DMS53 (cell line): ENCODE results near the gene DAGLB.
A peak's percentile ranks its signal among the peaks of the same experiment; 100 is the strongest.
"Not testable (repeated sequence)": the region's sequence is repeated elsewhere in the genome, so short reads cannot be mapped to it uniquely, and the experiment has no call there.

Source experiments
- DNase-seq: peaks from one replicate; lab custom pipeline; 2025; lab: John Stamatoyannopoulos, UW

Gene DAGLB

GRCh38 chr7:6430974-6431373, 16.8 kb downstream of the DAGLB start:
- DNase-seq: no peak

- DNase-seq: no peak
Observed at GRCh38 chr7:6430271-6430940, 17.3 kb downstream of the DAGLB start.

GRCh38 chr7:6425948-6426347, 21.8 kb downstream of the DAGLB start:
- no peak for DNase-seq

- no peak for DNase-seq
Observed at GRCh38 chr7:6423942-6424701, 23.6 kb downstream of the DAGLB start.

- no peak for DNase-seq
Observed at GRCh38 chr7:6422926-6423632, 24.7 kb downstream of the DAGLB start.

GRCh38 chr7:6422095-6422494, 25.7 kb downstream of the DAGLB start:
- no peak for DNase-seq

GRCh38 chr7:6420680-6421079, 27.1 kb downstream of the DAGLB start:
- DNase-seq: no peak

- no peak for DNase-seq
Observed at GRCh38 chr7:6419310-6419773, 28.4 kb downstream of the DAGLB start.

GRCh38 chr7:6417408-6417807, 30.3 kb downstream of the DAGLB start:
- DNase-seq: no peak

GRCh38 chr7:6416516-6417145, 31.1 kb downstream of the DAGLB start:
- no peak for DNase-seq

- no peak for DNase-seq
Observed at GRCh38 chr7:6413637-6414036, 34.1 kb downstream of the DAGLB start.

GRCh38 chr7:6409944-6410693, 37.6 kb downstream of the DAGLB start:
- no peak for DNase-seq

GRCh38 chr7:6409091-6409490, 38.7 kb downstream of the DAGLB start:
- peak; percentile 38 for DNase-seq

- no peak for DNase-seq
Observed at GRCh38 chr7:6407434-6407833, 40.3 kb downstream of the DAGLB start.

- DNase-seq: no peak
Observed at GRCh38 chr7:6406121-6406520, 41.6 kb downstream of the DAGLB start.

GRCh38 chr7:6403907-6404306, 43.8 kb downstream of the DAGLB start:
- DNase-seq: no peak

GRCh38 chr7:6402741-6403140, 45.0 kb downstream of the DAGLB start:
- no peak for DNase-seq

GRCh38 chr7:6402041-6402440, 45.7 kb downstream of the DAGLB start:
- DNase-seq: no peak

- no peak for DNase-seq
Observed at GRCh38 chr7:6401536-6401935, 46.2 kb downstream of the DAGLB start.

- not testable (repeated sequence) for DNase-seq
Observed at GRCh38 chr7:6400243-6401105, 47.3 kb downstream of the DAGLB start.

GRCh38 chr7:6399351-6399750, 48.4 kb downstream of the DAGLB start:
- no peak for DNase-seq
